T-helper 2 cell treated with Interferon-gamma antibody and Interleukin-4, amounts not matched to agents 5 μg/mL and 100 μg/mL, for 36 hours (primary cell): Measurements from ENCODE around the gene TREM2.
"Not testable (repeated sequence)": the region's sequence is repeated elsewhere in the genome, so short reads cannot be mapped to it uniquely, and the experiment has no call there.

Experiments
- DNase-seq: peaks from one replicate; pipeline ENCODE4 v3.0.0; 2021; ENCODE audit warnings: low spot score
- H3K27ac Mint-ChIP-seq: one replicate; pipeline ENCODE4 v1.8.0; 2021; ENCODE audit warnings: mild to moderate bottlenecking, mixed read lengths
- H3K27me3 Mint-ChIP-seq: one replicate; pipeline ENCODE4 v1.8.0; 2021; ENCODE audit warnings: low read depth, mixed read lengths
- H3K36me3 Mint-ChIP-seq: one replicate; pipeline ENCODE4 v1.8.0; 2021; ENCODE audit warnings: low read depth, mixed read lengths
- H3K4me1 Mint-ChIP-seq: one replicate; pipeline ENCODE4 v1.8.0; 2021; ENCODE audit warnings: low read depth, mixed read lengths
- H3K4me3 Mint-ChIP-seq: one replicate; pipeline ENCODE4 v1.8.0; 2022; ENCODE audit warnings: mild to moderate bottlenecking, moderate library complexity, mixed read lengths
- H3K9me3 Mint-ChIP-seq: one replicate; pipeline ENCODE4 v1.8.0; 2021; ENCODE audit warnings: mixed read lengths

TREM2 gene

GRCh38 chr6:41155132-41155805, 7.6 kb downstream of the TREM2 start:
- Mint-ChIP-seq H3K36me3 (no peaks in the 10 kb centered on the region), H3K4me1 (peaks cover 11% of the 10 kb centered on the region), H3K9me3 (no peaks in the 10 kb centered on the region), H3K4me3 (no peak overlapping the region), H3K27me3 (peaks cover 37% of the 10 kb centered on the region), H3K27ac (no peak overlapping the region)
- no peak for DNase-seq

DNA sequence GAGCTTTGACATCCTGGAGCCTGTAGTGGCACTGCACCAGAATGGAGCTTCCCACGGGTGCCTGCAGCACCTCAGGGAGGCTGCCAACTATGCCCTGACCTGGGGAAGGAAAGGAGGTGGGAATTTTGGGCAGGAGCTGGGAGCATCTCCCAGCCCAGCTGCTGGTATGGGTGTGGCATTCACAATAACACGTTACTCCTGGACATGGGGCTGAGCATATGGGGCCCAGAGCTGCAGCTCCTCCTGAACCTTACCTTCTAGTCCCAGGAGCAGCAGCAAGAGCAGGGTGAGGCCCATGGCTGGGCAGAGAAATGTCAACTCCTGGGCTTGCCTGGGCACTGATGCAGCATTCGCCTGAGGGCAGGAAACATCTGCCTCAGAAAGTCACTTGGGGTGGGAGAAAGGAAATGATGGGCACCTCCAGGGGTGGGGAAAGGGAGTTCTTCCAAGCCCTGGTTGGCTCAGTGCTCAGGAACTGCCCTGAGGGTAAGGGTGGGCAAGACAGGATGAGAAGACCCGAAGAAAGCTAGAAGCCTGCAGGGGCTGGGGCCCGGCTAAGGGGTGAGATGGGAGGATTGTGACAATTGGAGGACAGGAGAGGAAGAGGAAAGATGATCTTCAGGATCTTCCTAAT, 8.8 kb downstream of the TREM2 start, which contains the start of gene TREML1:
Gene TREML1, minus strand, starts transcription at position 356 of the 634 bp plus-strand sequence. Its CDS starts 59 bp downstream, at position 297.
- DNase-seq = no peak
- H3K9me3 Mint-ChIP-seq = no peaks in the 10 kb centered on the region
- peaks cover 37% of the 10 kb centered on the region for H3K27me3 Mint-ChIP-seq
- H3K27ac Mint-ChIP-seq = no peak within 1 kb of the TSS
- H3K4me1 Mint-ChIP-seq = peaks cover 13% of the 10 kb centered on the region
- H3K36me3 Mint-ChIP-seq = no peaks in the 10 kb centered on the region
- no peak within 1 kb of the TSS for H3K4me3 Mint-ChIP-seq

DNA sequence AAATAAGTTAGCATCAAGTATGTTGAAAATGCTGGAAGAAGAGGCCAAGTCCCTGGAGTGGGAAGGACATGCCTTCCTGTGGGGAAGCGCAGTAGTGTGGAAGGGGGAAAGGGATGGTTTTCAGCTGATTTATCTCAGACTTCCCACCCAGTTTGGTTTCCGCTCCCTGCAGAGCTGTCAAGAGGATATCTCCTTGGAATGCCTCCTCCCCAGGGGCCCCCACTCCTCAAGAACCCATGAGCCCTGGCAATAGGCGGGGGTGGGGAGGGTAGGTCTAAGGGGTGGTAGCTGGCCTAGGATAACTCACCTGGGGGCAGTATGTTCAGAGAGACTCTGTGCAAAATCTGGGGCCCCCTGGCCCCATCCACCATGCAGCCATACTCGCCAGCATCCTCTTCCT, 9.5 kb downstream of the TREM2 start:
- no peaks in the 10 kb centered on the region for H3K36me3 Mint-ChIP-seq
- H3K4me3 Mint-ChIP-seq = no peak overlapping the region
- H3K27me3 Mint-ChIP-seq = peaks cover 37% of the 10 kb centered on the region
- no peak overlapping the region for H3K27ac Mint-ChIP-seq
- DNase-seq = no peak
- H3K9me3 Mint-ChIP-seq = no peaks in the 10 kb centered on the region
- peaks cover 20% of the 10 kb centered on the region for H3K4me1 Mint-ChIP-seq

GRCh38 chr6:41150671-41151070, 12.2 kb downstream of the TREM2 start:
- H3K4me3 Mint-ChIP-seq = no peak overlapping the region
- H3K27me3 Mint-ChIP-seq = peaks cover 21% of the 10 kb centered on the region
- no peak overlapping the region for H3K27ac Mint-ChIP-seq
- H3K9me3 Mint-ChIP-seq = no peaks in the 10 kb centered on the region
- peaks cover 3% of the 10 kb centered on the region for H3K36me3 Mint-ChIP-seq
- H3K4me1 Mint-ChIP-seq = peaks cover 41% of the 10 kb centered on the region
- DNase-seq = no peak

GRCh38 chr6:41147917-41148316, 15.0 kb downstream of the TREM2 start:
- no peaks in the 10 kb centered on the region for H3K9me3 Mint-ChIP-seq
- peaks cover 9% of the 10 kb centered on the region for H3K27me3 Mint-ChIP-seq
- H3K4me1 Mint-ChIP-seq = peaks cover 41% of the 10 kb centered on the region
- H3K27ac Mint-ChIP-seq = peak overlapping the region; percentile 33
- DNase-seq = no peak
- H3K4me3 Mint-ChIP-seq = peak overlapping the region; percentile 63
- peaks cover 4% of the 10 kb centered on the region for H3K36me3 Mint-ChIP-seq

DNA sequence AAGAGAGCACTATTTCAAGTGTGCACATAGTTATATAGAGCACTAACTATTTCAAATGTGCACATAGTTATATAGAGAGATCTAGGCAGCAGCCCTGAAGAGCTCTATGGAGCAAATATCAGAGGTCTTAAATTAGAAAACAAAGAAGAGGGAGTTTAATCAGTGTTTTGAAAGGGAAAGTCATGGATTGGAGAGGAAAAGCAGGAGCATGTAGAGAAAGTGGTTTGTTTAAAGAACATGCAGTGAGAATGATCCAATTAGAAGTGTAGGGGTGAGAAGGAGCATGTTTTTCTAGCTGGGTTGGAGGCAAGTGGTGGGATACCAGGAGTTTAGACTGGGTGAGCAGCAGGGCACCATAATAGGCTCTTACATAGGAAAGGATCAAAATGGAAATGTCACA, 26.0 kb downstream of the TREM2 start:
- H3K4me1 Mint-ChIP-seq = peaks cover 2% of the 10 kb centered on the region
- no peaks in the 10 kb centered on the region for H3K27me3 Mint-ChIP-seq
- no peak overlapping the region for H3K4me3 Mint-ChIP-seq
- H3K27ac Mint-ChIP-seq = no peak overlapping the region
- DNase-seq = no peak
- no peaks in the 10 kb centered on the region for H3K9me3 Mint-ChIP-seq
- H3K36me3 Mint-ChIP-seq = no peaks in the 10 kb centered on the region

- H3K4me1 Mint-ChIP-seq = peaks cover 3% of the 10 kb centered on the region
Measured at GRCh38 chr6:41135062-41135832, 27.7 kb downstream of the TREM2 start.

GRCh38 chr6:41132254-41132653, 30.7 kb downstream of the TREM2 start:
- Mint-ChIP-seq H3K4me3 (no peak overlapping the region), H3K27ac (no peak overlapping the region), H3K27me3 (no peaks in the 10 kb centered on the region), H3K4me1 (peaks cover 3% of the 10 kb centered on the region), H3K36me3 (peaks cover 3% of the 10 kb centered on the region), H3K9me3 (no peaks in the 10 kb centered on the region)
- DNase-seq = no peak

More at GRCh38 chr6:41135062-41135832, 27.7 kb downstream of the TREM2 start:
- DNase-seq = no peak
- Mint-ChIP-seq H3K9me3 (no peaks in the 10 kb centered on the region), H3K27me3 (no peaks in the 10 kb centered on the region), H3K27ac (no peak overlapping the region), H3K36me3 (no peaks in the 10 kb centered on the region), H3K4me3 (no peak overlapping the region)

DNA sequence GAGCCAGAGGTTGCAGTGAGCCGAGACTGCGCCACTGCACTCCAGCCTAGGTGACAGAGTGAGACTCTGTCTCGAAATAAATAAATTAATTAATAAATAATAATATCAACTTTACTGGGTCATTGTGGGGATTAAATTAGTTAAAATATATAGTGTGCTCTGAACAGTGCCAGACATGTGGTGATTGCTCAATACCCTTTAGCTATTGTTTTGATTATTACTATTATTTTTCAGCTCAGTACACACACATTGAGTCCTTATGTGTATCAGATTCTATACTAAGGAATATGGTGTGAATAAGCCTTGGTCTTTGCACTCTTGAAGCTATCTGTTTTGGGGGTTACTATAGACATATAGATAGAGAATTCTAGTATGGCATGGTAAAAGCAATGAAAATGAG, 37.6 kb downstream of the TREM2 start:
- peaks cover 8% of the 10 kb centered on the region for H3K36me3 Mint-ChIP-seq
- H3K27me3 Mint-ChIP-seq = no peaks in the 10 kb centered on the region
- no peaks in the 10 kb centered on the region for H3K4me1 Mint-ChIP-seq
- no peak overlapping the region for H3K4me3 Mint-ChIP-seq
- H3K9me3 Mint-ChIP-seq = no peaks in the 10 kb centered on the region
- no peak for DNase-seq
- H3K27ac Mint-ChIP-seq = no peak overlapping the region

- Mint-ChIP-seq H3K4me1 (no peaks in the 10 kb centered on the region), H3K9me3 (no peaks in the 10 kb centered on the region), H3K36me3 (peaks cover 8% of the 10 kb centered on the region), H3K27me3 (no peaks in the 10 kb centered on the region), H3K27ac (no peak overlapping the region), H3K4me3 (no peak overlapping the region)
- no peak for DNase-seq
Measured at GRCh38 chr6:41122918-41123317, 40.0 kb downstream of the TREM2 start.

- H3K27me3 Mint-ChIP-seq = no peaks in the 10 kb centered on the region
- no peaks in the 10 kb centered on the region for H3K4me1 Mint-ChIP-seq
- peaks cover 6% of the 10 kb centered on the region for H3K36me3 Mint-ChIP-seq
- H3K9me3 Mint-ChIP-seq = no peaks in the 10 kb centered on the region
- H3K27ac Mint-ChIP-seq = no peak overlapping the region
- no peak for DNase-seq
- no peak overlapping the region for H3K4me3 Mint-ChIP-seq
Measured at GRCh38 chr6:41122373-41122772, 40.5 kb downstream of the TREM2 start.

DNA sequence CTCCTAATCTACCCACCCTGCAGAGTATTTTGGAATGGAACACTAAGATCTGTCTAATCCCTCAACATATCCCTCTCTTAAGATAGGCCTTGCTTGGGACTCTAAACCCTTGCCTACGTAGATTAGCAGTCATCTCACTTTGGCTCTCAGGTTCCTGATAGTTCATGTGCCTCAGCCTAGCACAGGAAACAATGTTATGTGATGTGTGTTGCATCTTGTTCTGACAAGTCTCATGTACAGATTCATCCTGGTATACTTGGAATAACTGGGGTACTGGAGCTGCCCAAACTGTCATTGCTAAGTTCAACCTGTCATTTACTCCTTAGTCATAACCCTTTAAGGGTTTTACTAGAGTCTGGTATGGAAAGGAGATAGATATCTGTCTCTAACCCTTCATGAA, 42.9 kb downstream of the TREM2 start:
- Mint-ChIP-seq H3K36me3 (peaks cover 5% of the 10 kb centered on the region), H3K4me3 (no peak overlapping the region), H3K4me1 (no peaks in the 10 kb centered on the region), H3K9me3 (no peaks in the 10 kb centered on the region), H3K27me3 (no peaks in the 10 kb centered on the region), H3K27ac (no peak overlapping the region)
- DNase-seq = no peak

- Mint-ChIP-seq H3K9me3 (no peaks in the 10 kb centered on the region), H3K4me1 (no peaks in the 10 kb centered on the region), H3K4me3 (no peak overlapping the region), H3K27me3 (no peaks in the 10 kb centered on the region), H3K36me3 (peaks cover 5% of the 10 kb centered on the region), H3K27ac (no peak overlapping the region)
- no peak for DNase-seq
Measured at GRCh38 chr6:41119508-41119907, 43.4 kb downstream of the TREM2 start.

GRCh38 chr6:41115027-41115426, 47.9 kb downstream of the TREM2 start:
- DNase-seq, H3K4me1 Mint-ChIP-seq, H3K27ac Mint-ChIP-seq, H3K9me3 Mint-ChIP-seq, H3K27me3 Mint-ChIP-seq, H3K36me3 Mint-ChIP-seq, H3K4me3 Mint-ChIP-seq: not testable (repeated sequence)
